ENCODE results near the gene RTCA. TPM values are rescaled to one million over a fixed set of nuclear protein-coding genes. Genes with fewer than 3 reads are reported as not detected.
"Not testable (repeated sequence)": the region's sequence is repeated elsewhere in the genome, so short reads cannot be mapped to it uniquely, and the experiment has no call there.

The RTCA gene
- total and polyA plus RNA-seq, 11 donors: 21.3 to 54.6 (median 36.3) TPM

DNA sequence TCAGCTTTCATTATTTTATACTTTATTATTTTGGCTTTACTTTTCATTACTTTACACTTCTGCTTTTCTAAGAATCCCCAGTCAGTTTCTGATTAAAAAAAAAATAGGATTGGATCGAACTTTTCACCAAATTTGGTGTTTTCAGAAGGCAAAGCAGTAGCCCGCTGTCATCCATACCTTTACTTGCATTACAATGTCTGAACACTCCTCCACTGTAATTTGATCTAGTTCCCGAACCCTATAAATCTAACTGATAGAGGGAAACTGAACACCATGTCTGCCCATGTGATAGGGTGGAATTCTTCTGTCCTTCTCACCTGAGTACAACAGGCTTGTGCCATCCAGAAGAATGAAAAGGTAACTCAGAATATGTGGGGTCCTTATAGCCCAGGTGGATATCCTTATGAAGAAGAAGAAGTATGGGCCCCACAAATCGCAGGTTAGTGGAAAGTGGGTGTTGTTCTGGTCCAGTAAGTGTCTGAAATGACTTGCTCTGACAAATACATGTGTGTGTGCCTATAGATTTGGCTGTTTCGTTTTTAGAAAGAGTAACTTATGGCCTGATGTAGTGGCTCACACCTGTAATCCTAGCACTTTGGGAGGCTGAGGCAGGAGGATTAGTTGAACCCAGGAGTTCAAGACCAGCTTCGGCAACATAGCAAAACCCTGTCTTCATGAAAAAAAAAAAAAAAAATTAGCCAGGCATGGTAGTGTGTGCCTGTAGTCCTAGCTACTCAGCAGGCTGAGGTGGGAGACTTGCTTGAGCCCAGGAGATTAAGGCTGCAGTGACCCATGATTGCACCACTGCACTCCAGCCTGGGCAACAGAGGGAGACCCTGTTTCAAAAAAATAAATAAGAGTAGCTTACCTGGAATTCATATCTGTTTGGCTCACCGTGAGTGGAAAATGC, 59.7 kb downstream of the RTCA start:
- no peak for DNase-seq
- Histone ChIP-seq H3K9me3 (no peaks in the 10 kb centered on the region), H3K27ac (no peak overlapping the region), H3K4me1 (peaks cover 0 to 12% (median 0%) of the 10 kb centered on the region in 12 donors), H3K36me3 (no peaks in the 10 kb centered on the region), H3K27me3 (no peaks in the 10 kb centered on the region), H3K4me3 (no peak overlapping the region)
- ATAC-seq: no peak
- TF ChIP-seq, protein P1, sequence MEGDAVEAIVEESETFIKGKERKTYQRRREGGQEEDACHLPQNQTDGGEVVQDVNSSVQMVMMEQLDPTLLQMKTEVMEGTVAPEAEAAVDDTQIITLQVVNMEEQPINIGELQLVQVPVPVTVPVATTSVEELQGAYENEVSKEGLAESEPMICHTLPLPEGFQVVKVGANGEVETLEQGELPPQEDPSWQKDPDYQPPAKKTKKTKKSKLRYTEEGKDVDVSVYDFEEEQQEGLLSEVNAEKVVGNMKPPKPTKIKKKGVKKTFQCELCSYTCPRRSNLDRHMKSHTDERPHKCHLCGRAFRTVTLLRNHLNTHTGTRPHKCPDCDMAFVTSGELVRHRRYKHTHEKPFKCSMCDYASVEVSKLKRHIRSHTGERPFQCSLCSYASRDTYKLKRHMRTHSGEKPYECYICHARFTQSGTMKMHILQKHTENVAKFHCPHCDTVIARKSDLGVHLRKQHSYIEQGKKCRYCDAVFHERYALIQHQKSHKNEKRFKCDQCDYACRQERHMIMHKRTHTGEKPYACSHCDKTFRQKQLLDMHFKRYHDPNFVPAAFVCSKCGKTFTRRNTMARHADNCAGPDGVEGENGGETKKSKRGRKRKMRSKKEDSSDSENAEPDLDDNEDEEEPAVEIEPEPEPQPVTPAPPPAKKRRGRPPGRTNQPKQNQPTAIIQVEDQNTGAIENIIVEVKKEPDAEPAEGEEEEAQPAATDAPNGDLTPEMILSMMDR (IDR thresholded peaks at IDR 0.05): no peak
- TF ChIP-seq POLR2A (IDR thresholded peaks at IDR 0.05): no peak
- WGBS, 4 donors: 83 to 88% (median 86%) methylated on average over 7 of the region's 7 CpGs
- intact Hi-C loops (cut with DNase I): no loop called here

DNA sequence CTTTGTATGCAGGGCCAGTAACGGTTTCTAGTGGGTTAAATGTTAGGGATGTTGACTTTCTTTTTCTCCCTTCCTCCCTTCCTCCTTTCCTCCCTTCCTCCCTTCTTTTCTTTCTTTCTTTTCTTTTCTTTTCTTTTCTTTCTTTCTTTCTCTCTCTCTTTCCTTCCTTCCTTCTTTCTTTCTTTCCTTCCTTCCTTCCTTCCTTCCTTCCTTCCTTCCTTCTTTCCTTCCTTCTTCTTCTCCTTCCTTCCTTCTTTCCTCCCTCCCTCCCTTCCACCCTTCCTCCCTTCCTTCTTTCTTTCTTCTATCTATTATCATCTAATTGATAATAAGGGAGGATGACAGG, 60.3 kb downstream of the RTCA start:
- DNase-seq; H3K27me3 ChIP-seq; ATAC-seq; H3K36me3 ChIP-seq; H3K4me3 ChIP-seq; H3K9me3 ChIP-seq; intact Hi-C loops (cut with DNase I); H3K27ac ChIP-seq: not testable (repeated sequence)
- WGBS, 4 donors: 88 to 91% (median 89%) methylated on average over 1 of the region's 1 CpG
- peaks cover 0 to 12% (median 0%) of the 10 kb centered on the region in 12 donors for H3K4me1 ChIP-seq

DNA sequence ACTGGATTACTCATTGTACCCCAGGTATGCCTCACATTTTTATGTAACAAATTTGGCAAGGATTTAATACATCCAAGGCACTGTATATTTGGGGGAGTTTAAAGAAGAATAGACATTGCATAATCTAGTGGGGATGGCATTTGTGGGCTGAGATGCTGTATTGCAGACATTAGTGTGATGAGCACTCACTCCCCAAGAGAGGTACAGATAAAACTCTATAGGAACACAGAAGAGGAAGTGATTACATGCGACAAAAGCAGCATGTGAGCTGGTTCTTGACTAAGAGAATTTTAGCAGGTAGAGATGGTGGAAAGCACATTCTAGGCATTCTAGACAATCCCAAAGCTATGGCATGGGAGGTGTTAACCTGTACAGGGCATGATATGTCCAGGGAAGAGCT, 62.1 kb downstream of the RTCA start:
- Histone ChIP-seq H3K27ac (no peak overlapping the region), H3K36me3 (no peaks in the 10 kb centered on the region), H3K4me3 (no peak overlapping the region), H3K9me3 (no peaks in the 10 kb centered on the region), H3K27me3 (no peaks in the 10 kb centered on the region), H3K4me1 (peaks cover 0 to 6% (median 0%) of the 10 kb centered on the region in 12 donors)
- WGBS, 4 donors: 73 to 84% (median 76%) methylated on average over 1 of the region's 1 CpG
- no peak for ATAC-seq
- DNase-seq: no peak
- no peak for TF ChIP-seq POLR2A (IDR thresholded peaks at IDR 0.05)
- TF ChIP-seq, protein P1 (IDR thresholded peaks at IDR 0.05): no peak
- intact Hi-C loops (cut with DNase I): no loop called here

DNA sequence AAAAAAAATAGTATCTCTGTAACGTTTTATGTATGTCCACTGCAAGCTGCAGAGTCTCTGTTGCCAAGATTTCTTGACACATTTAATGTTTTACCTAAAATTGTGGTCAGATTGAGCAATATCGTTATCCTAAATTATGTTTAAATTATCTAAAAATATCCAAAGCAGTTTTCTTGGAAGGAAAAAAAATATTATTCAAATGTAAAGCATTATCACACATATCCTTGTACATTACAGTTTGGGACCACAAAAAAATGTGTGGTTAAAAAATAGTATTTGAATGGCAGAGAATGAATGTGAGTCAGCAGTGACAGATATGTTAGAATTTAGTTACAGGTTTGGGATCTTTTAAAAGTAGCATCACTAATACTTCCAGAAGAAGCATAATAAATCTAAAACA, 65.1 kb downstream of the RTCA start:
- H3K4me3 ChIP-seq; H3K27me3 ChIP-seq; ATAC-seq; DNase-seq; H3K27ac ChIP-seq; H3K4me1 ChIP-seq; H3K36me3 ChIP-seq; H3K9me3 ChIP-seq; intact Hi-C loops (cut with DNase I): not testable (repeated sequence)
- 54 to 62% (median 56%) methylated on average over 2 of the region's 2 CpGs for WGBS, 4 donors

DNA sequence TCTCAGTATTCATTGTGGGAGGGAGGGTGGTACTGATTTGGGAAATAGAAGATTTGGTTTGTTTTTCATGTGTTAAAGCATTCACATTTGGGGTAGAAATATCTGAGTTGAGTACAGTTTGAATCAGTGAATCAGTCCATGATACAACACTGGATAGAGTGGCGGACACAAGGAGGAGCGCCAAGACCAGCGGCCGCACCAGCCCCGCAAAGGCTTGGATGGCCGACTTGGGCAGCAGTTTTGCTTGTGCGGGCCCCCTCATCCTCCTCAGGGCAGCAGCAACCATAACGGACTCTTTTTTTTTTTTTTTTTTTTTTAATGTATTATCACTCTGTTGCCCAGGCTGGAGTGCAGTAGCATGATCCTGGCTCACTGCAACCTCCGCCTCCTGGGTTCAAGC, 66.3 kb downstream of the RTCA start:
- Histone ChIP-seq H3K27ac (no peak overlapping the region), H3K9me3 (no peaks in the 10 kb centered on the region), H3K36me3 (no peaks in the 10 kb centered on the region), H3K4me3 (no peak overlapping the region), H3K4me1 (no peaks in the 10 kb centered on the region), H3K27me3 (no peaks in the 10 kb centered on the region)
- no peak for TF ChIP-seq POLR2A (IDR thresholded peaks at IDR 0.05)
- TF ChIP-seq, protein P1 (IDR thresholded peaks at IDR 0.05): no peak
- no peak for ATAC-seq
- WGBS, 4 donors: 90 to 95% (median 93%) methylated on average over 9 of the region's 9 CpGs
- DNase-seq: no peak
- intact Hi-C loops (cut with DNase I): no loop called here

Measured in heart left ventricle (tissue), 16 donors.